Fibroblast of pulmonary artery (primary cell): ENCODE data around the gene APOD.
"Not testable (repeated sequence)": the region's sequence is repeated elsewhere in the genome, so short reads cannot be mapped to it uniquely, and the experiment has no call there.

Source experiments
- DNase-seq: peaks from one replicate; pipeline ENCODE4 v3.0.0-alpha.2; 2010; ENCODE audit warnings: low read depth
- H3K4me3 ChIP-seq: replicated peaks from 2 replicates; pipeline ENCODE4 v1.5.1; 2011; ENCODE audit warnings: low read depth, mild to moderate bottlenecking, control low read depth, low read length, moderate library complexity
- CTCF ChIP-seq: IDR thresholded peaks from 2 replicates; pipeline ENCODE4 v1.5.1; 2011; ENCODE audit warnings: mild to moderate bottlenecking, control low read depth, low read length, inconsistent platforms; ENCODE audit errors: missing control alignments

Gene APOD

DNA sequence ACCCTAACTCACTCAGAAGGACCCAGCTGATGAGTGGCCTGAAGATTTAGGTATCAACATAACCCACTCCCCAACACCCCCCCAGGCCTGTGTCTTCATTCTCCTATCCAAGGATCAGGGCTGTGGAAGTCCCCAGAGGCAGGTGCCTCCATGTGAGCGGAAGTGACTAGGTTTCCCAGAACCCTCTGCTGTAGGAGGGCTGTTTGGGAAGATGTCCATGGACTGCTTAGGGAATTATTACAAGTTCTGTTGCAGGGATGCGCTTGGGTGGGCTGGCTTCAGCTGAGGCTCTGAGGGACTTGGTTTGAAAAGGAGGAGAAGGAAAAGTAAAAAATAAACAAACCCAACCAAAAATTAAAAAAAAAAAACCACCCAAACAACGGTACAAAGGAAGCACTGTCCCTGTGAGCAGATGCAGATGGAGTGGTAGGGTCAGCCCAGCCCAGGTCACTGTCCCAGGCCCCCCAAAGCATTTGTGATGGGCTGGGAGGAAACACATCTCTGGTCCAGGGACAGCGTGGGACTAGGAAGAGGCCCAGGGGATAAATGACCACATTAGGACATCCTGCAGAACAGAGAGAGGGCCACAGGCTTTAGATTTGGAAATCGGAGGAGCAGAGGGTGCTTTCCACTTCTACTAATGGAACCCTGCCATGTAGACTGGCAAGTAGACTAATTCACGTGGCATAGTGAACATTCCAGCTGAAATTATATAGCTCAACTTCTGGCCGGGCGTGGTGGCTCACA lies 12.2 kb upstream of the APOD start:
- no peak for TF ChIP-seq CTCF
- DNase-seq: no peak
- no peak overlapping the region for H3K4me3 ChIP-seq

DNA sequence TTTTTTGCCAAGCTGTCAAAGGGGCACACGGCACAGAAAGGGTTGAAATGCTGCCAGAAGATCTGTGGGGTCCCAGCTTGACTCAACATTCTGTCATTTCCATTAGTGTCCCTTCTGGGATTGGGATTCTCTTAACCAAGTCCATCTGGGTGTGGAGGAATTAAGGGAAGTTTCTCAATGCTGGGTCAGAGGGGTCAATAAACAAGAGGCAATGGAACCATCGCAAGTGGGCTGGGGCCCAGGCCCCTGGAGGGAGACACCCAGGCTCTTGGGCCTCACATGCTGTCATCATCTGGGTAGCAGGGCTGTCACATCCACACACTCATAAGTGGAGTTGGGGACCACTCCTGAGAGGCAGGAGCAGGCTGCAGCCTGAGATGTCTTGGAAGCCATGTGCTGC lies 8.1 kb upstream of the APOD start:
- TF ChIP-seq CTCF: no peak
- DNase-seq: no peak
- no peak overlapping the region for H3K4me3 ChIP-seq

DNA sequence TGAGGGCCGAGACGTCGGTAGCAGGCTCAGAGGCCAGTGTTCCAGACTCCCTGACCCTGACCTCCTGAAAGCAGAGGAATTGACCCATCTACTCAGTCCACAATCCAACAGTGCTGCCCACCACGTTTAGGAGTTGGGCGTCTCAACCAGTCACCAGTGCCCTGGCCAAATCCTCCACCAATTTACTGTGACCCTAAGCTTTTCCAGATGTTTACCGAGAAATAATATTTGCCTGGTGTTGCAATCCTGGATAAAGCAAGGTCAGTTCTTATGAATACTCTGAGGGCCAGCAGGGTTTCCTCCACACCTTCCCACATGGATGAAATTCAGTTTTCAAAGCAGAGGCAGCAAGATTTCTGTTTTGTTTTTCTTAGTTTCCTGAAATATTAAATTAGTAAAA lies 7.5 kb upstream of the APOD start:
- no peak for TF ChIP-seq CTCF
- DNase-seq: no peak
- H3K4me3 ChIP-seq: no peak overlapping the region

- H3K4me3 ChIP-seq, DNase-seq: not testable (repeated sequence)
These were observed 6.6 kb upstream of the APOD start for GRCh38 chr3:195590381-195590780.

- DNase-seq, H3K4me3 ChIP-seq: not testable (repeated sequence)
These were observed 6.1 kb upstream of the APOD start for GRCh38 chr3:195589796-195590195.

DNA sequence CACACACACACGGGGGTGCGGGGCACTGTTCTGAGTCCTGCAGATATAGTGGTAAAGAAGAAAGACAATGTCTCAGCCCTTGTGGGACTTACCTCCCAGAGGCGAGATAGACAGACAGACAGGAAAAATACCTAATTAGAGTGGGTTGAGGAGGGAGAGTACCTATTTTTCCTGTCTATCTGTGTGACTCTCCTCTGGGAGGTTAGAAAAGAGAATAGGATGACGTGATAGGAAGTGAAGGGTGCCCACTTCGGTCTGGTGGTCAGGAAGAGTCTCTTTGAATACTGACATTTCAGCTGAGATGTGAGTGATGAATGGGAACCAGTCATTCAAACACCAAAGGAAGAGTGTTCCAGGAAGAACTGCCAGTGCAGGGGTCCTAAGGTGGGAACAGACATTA lies 4.1 kb upstream of the APOD start:
- no peak for DNase-seq
- H3K4me3 ChIP-seq: no peak overlapping the region
- TF ChIP-seq CTCF: no peak

DNA sequence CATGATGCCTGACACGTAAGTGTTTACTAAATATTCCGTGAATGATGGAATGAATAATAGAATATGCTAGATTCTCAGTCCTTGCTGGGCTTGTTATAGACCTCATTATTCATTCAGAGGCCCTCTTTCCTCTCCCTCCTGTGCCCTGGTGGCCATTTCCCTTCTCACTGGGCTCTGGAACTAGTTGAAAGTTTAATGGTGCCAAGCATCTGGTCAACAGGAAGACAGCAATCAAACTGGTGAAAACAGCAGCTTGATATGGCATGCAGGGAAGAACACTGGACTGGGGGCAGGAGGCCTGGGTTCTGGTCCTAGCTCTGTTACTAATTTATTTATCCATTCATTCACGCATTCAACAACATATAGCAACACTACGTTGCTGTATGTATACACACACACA lies 3.7 kb upstream of the APOD start:
- no peak for DNase-seq
- TF ChIP-seq CTCF: no peak
- no peak overlapping the region for H3K4me3 ChIP-seq

DNA sequence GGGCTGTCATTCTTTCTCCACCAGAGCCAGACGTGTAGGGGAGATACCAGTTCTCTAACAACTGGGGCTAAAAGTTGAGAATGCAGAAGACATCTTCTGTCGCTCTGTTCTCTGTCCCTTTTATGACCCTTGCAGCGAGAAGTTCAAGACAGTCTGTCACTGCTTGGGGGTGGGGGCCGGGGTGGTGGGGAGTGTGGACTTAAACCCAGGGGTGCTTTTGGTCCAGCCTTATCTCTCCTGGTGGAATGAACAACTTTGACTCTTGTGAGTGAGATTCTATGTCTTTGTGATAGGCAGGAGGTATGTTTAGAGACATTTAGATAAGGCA lies 767 bp upstream of the APOD start:
- no peak for DNase-seq
- no peak for TF ChIP-seq CTCF
- no peak overlapping the region for H3K4me3 ChIP-seq
